DOHH2 (cell line): ENCODE data around the gene ING4.

ENCODE experiments used
- H3F3A ChIP-seq: fragments of 200-600 bp; sonication (generic), shearing (Covaris generic); 2 replicates; pipeline ENCODE4 v1.6.0; 2016; ENCODE audit warnings: antibody characterized with exemption, mild to moderate bottlenecking; ENCODE audit not compliant: control insufficient read depth, insufficient read depth
- H3K27ac ChIP-seq: fragments of 200-600 bp; sonication (generic); 2 replicates; pipeline ENCODE4 v1.5.1; 2014; ENCODE audit warnings: low read depth, mild to moderate bottlenecking, low read length, moderate library complexity
- H3K27me3 ChIP-seq: fragments of 200-600 bp; sonication (generic); 2 replicates; pipeline ENCODE4 v1.6.1; 2014; ENCODE audit warnings: mild to moderate bottlenecking, low read length, mixed read lengths; ENCODE audit not compliant: control insufficient read depth
- H3K36me3 ChIP-seq: fragments of 200-600 bp; sonication (generic); 2 replicates; pipeline ENCODE4 v1.6.1; 2014; ENCODE audit warnings: mild to moderate bottlenecking, low read length, moderate library complexity, mixed read lengths; ENCODE audit not compliant: control insufficient read depth
- H3K4me1 ChIP-seq: fragments of 200-600 bp; sonication (generic); 2 replicates; pipeline ENCODE4 v1.6.1; 2014; ENCODE audit warnings: mild to moderate bottlenecking, low read length, mixed read lengths; ENCODE audit not compliant: control insufficient read depth
- H3K4me2 ChIP-seq: fragments of 200-600 bp; sonication (generic); 2 replicates; pipeline ENCODE4 v1.6.0; 2014; ENCODE audit warnings: mild to moderate bottlenecking, low read length, moderate library complexity
- H3K4me3 ChIP-seq: fragments of 200-600 bp; sonication (generic); 2 replicates; pipeline ENCODE4 v1.5.1; 2014; ENCODE audit warnings: mild to moderate bottlenecking, low read length, mixed read lengths
- H3K79me2 ChIP-seq: fragments of 200-600 bp; sonication (generic); 2 replicates; pipeline ENCODE4 v1.6.1; 2014; ENCODE audit warnings: mild to moderate bottlenecking, low read length, mixed read lengths; ENCODE audit not compliant: control insufficient read depth
- H3K9me2 ChIP-seq: fragments of 200-600 bp; sonication (generic); replicated peaks from 2 replicates; pipeline ENCODE4 v1.6.1; 2014; ENCODE audit warnings: mild to moderate bottlenecking, low read length, mixed read lengths; ENCODE audit not compliant: control insufficient read depth
- H3K9me3 ChIP-seq: fragments of 200-600 bp; sonication (generic); 2 replicates; pipeline ENCODE4 v1.6.1; 2014; ENCODE audit warnings: antibody characterized with exemption, low read length, mixed read lengths; ENCODE audit not compliant: control insufficient read depth, insufficient read depth
- H4K20me1 ChIP-seq: fragments of 200-600 bp; sonication (generic); 2 replicates; pipeline ENCODE4 v1.6.0; 2014; ENCODE audit warnings: low read depth, mild to moderate bottlenecking, antibody characterized with exemption, low read length, moderate library complexity; ENCODE audit not compliant: control insufficient read depth, insufficient read depth
- EZH2phosphoT487 ChIP-seq: fragments of 200-600 bp; sonication (generic); IDR thresholded peaks from 2 replicates; pipeline ENCODE4 v1.6.1; 2017; ENCODE audit warnings: borderline replicate concordance, mild to moderate bottlenecking, antibody characterized with exemption, low read length, moderate library complexity, mixed read lengths
- TF ChIP-seq, protein P1 (sequence below): fragments of 200-600 bp; sonication (generic); IDR thresholded peaks from one replicate; pipeline ENCODE4 v1.5.1; 2014; ENCODE audit warnings: antibody characterized with exemption, mild to moderate bottlenecking, low read depth, low read length; ENCODE audit not compliant: poor library complexity, severe bottlenecking

ING4 gene

DNA sequence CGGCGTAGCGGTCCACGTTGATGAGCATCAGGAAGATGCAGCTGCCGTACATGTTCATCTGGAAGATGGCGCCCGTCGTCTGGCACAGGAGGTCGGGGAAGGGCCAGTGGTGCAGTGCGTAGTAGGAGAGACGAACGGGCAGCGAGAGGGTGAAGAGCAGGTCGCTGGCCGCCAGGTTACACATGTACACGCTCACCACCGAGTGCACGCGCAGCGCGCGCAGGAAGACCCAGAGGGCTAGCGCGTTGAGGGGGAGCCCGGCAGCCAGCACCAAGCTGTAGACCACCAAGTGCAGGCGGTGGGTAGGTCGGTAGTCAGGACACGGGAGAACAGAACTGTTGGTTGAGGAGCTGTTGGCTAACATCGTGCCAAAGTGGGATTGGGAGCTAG, 42.0 kb downstream of the ING4 start:
- TF ChIP-seq EZH2phosphoT487 = no peak
- TF ChIP-seq, protein P1, sequence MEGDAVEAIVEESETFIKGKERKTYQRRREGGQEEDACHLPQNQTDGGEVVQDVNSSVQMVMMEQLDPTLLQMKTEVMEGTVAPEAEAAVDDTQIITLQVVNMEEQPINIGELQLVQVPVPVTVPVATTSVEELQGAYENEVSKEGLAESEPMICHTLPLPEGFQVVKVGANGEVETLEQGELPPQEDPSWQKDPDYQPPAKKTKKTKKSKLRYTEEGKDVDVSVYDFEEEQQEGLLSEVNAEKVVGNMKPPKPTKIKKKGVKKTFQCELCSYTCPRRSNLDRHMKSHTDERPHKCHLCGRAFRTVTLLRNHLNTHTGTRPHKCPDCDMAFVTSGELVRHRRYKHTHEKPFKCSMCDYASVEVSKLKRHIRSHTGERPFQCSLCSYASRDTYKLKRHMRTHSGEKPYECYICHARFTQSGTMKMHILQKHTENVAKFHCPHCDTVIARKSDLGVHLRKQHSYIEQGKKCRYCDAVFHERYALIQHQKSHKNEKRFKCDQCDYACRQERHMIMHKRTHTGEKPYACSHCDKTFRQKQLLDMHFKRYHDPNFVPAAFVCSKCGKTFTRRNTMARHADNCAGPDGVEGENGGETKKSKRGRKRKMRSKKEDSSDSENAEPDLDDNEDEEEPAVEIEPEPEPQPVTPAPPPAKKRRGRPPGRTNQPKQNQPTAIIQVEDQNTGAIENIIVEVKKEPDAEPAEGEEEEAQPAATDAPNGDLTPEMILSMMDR = no peak
- Histone ChIP-seq H3F3A (peaks cover 31% of the 10 kb centered on the region), H3K4me2 (no peak overlapping the region), H3K36me3 (peaks cover 45% of the 10 kb centered on the region), H3K27ac (no peak overlapping the region), H4K20me1 (no peaks in the 10 kb centered on the region), H3K79me2 (peaks cover 31% of the 10 kb centered on the region), H3K9me2 (no peaks in the 10 kb centered on the region), H3K9me3 (no peaks in the 10 kb centered on the region), H3K4me1 (peaks cover 13% of the 10 kb centered on the region), H3K4me3 (no peak overlapping the region), H3K27me3 (no peaks in the 10 kb centered on the region)

DNA sequence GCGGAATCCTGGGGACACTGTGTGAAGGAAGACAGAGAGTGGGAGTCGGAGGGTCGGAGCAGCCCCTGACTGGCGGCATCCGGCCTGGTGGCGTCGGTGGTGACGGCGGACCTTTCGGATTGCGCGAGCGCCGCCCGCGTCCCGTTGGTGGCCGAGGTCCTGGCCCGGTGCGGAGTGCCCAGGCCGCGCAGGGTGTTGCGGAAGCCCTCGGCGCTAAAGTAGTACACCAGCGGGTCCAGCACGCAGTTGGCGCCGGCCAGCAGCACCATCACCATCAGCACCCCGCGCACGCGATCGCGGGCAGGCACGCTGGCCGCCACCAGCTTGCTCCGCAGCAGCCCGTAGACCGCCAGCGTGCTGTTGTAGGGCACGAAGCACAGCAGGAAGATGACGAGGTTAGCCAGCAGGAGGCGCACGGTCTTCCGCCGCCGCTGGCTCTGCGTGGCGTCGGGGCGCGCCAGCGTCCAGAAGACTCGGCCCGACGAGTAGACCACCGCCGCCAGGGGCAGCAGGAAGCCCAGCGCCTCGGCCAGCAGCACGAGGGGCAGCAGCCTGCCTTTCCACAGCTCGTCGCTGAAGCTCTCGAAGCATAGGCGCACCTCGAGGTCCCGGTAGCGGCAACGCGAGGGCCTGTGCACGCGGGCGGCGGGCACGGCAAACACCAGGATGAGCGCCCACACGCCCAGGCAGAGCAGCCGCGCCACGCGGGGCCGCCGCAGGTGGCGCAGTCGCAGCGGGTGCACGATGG, 42.6 kb downstream of the ING4 start:
- H4K20me1 ChIP-seq = no peaks in the 10 kb centered on the region
- H3K27me3 ChIP-seq = no peaks in the 10 kb centered on the region
- H3K4me3 ChIP-seq = no peak overlapping the region
- H3K36me3 ChIP-seq = peaks cover 45% of the 10 kb centered on the region
- H3K9me2 ChIP-seq = no peaks in the 10 kb centered on the region
- peaks cover 11% of the 10 kb centered on the region for H3K4me1 ChIP-seq
- H3F3A ChIP-seq = peaks cover 31% of the 10 kb centered on the region
- TF ChIP-seq, protein P1 = peak; percentile 17
- no peak for TF ChIP-seq EZH2phosphoT487
- H3K27ac ChIP-seq = no peak overlapping the region
- no peaks in the 10 kb centered on the region for H3K9me3 ChIP-seq
- H3K4me2 ChIP-seq = no peak overlapping the region
- H3K79me2 ChIP-seq = peaks cover 26% of the 10 kb centered on the region

DNA sequence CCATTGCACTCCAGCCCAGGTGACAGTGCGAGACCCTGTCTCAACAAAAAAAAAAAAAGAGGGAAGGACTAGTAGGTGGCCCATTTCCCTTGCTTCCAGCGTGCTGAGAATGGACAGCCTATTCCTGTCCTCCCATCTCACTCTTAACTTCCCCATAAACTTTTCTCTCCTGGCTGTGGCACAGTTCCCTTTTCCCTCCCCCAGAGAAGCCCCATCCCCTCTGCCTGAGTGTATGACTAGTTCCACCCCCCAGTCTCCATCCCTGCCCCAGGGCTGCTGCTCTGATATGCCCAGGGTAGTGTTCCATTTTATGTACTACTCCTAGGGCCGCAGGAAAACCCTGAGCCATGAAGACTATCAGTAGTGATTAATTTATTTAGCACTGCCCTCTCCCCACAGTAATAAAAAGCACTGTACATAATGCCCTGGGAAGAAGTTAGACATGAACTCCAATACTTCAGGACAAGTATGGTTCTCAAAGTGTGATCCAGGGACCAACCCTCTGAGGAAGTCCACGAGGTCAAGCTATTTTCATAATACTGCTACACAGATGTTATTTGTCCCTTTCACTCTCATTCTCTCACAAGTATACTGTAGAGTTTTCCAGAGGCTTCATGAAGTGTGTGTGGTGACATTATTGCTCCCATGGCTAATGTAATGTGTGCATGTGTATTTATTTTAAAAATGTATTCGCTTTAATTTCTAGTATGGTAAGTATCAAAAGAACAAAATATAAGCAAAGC, 44.3 kb downstream of the ING4 start:
- H4K20me1 ChIP-seq = no peaks in the 10 kb centered on the region
- no peak for TF ChIP-seq EZH2phosphoT487
- TF ChIP-seq, protein P1 = no peak
- H3K27ac ChIP-seq = no peak overlapping the region
- no peaks in the 10 kb centered on the region for H3K9me2 ChIP-seq
- no peaks in the 10 kb centered on the region for H3K27me3 ChIP-seq
- H3K36me3 ChIP-seq = peaks cover 35% of the 10 kb centered on the region
- H3F3A ChIP-seq = peaks cover 37% of the 10 kb centered on the region
- H3K4me1 ChIP-seq = peaks cover 15% of the 10 kb centered on the region
- no peak overlapping the region for H3K4me3 ChIP-seq
- H3K4me2 ChIP-seq = no peak overlapping the region
- peaks cover 18% of the 10 kb centered on the region for H3K79me2 ChIP-seq
- no peaks in the 10 kb centered on the region for H3K9me3 ChIP-seq
